Transverse colon (tissue), 4 donors: Measurements from ENCODE around the gene CSNK1A1L. TPM values are rescaled to one million over a fixed set of nuclear protein-coding genes. Genes with fewer than 3 reads are reported as not detected.

Experiments used
- DNase-seq: peaks from one replicate; pipeline ENCODE4 v3.0.0-alpha.2; 2019
- H3K27ac ChIP-seq, 4 donors: fragments of 200-600 bp; sonication (generic); 2 replicates each; pipeline ENCODE4 v1.5.1; 2016 to 2018; ENCODE audit warnings: inconsistent platforms in 4 of 4
- H3K27me3 ChIP-seq: fragments of 200-600 bp; sonication (generic); 2 replicates; pipeline ENCODE4 v1.5.1; 2017; ENCODE audit warnings: inconsistent platforms
- H3K36me3 ChIP-seq, 4 donors: fragments of 200-600 bp; sonication (generic); 2 replicates each; pipeline ENCODE4 v1.5.1; 2017 to 2019; ENCODE audit warnings: inconsistent platforms in 4 of 4
- H3K4me1 ChIP-seq, 4 donors: fragments of 200-600 bp; sonication (generic); 2 replicates each; pipeline ENCODE4 v1.5.1; 2017 to 2020; ENCODE audit warnings: inconsistent platforms in 4 of 4
- H3K4me3 ChIP-seq, 4 donors: fragments of 200-600 bp; sonication (generic); 1 replicate in 1 of 4; 2 replicates in 3 of 4; pipeline versions ENCODE4 v1.5.1 to v1.6.1; 2017 to 2019; ENCODE audit warnings: inconsistent platforms in 4 of 4
- H3K9me3 ChIP-seq, 2 donors: fragments of 200-600 bp; sonication (generic); 2 replicates each; pipeline ENCODE4 v1.5.1; 2017 to 2019; ENCODE audit warnings: inconsistent platforms in 2 of 2
- CTCF ChIP-seq, 5 experiments: fragments of 200-600 bp in 3 of 5; fragments of 450-650 bp in 2 of 5; sonication (generic) in 3 of 5; IDR thresholded peaks; 1 replicate in 2 of 5; 2 replicates in 3 of 5; pipeline ENCODE4 v1.5.1; 2016 to 2017; ENCODE audit warnings: antibody characterized with exemption in 5 of 5, inconsistent platforms in 3 of 5, mild to moderate bottlenecking in 2 of 5, moderate library complexity in 1 of 5
- EP300 ChIP-seq: sonication (generic); formaldehyde crosslinking; IDR thresholded peaks from one replicate; pipeline ENCODE4 v1.6.1; 2017; ENCODE audit warnings: antibody characterized with exemption, low read depth
- POLR2A ChIP-seq: fragments of 450-650 bp; IDR thresholded peaks from one replicate; pipeline ENCODE4 v1.6.1; 2016; ENCODE audit warnings: antibody characterized with exemption, mild to moderate bottlenecking, moderate library complexity
- POLR2AphosphoS5 ChIP-seq, 3 donors: sonication (generic); formaldehyde crosslinking; IDR thresholded peaks; one replicate each; pipeline ENCODE4 v1.6.1; 2016; ENCODE audit warnings: antibody characterized with exemption in 3 of 3
- WGBS, 2 donors: methylation state at CpG; one replicate each; pipeline ENCODE4 v1.1.5; 2018; ENCODE audit warnings: low coverage in 1 of 2; 5-methylcytosine and 5-hydroxymethylcytosine counted together
- in situ Hi-C, 4 donors: fragments of 200-750 bp; cut with MboI; loops; one replicate each; pipeline versions ENCODE4 v1.15.0 to v1.15.1; 2017; ENCODE audit warnings: low sequenced_read_pairs in 3 of 4, low pct_ligation_motif_present in 1 of 4, low pct_unique_long_range_greater_than_20kb in 1 of 4
- intact Hi-C: fragments of 100-400 bp; cut with DNase I; formaldehyde crosslinking; loops from one replicate; pipeline ENCODE4 v1.15.1; 2023; ENCODE audit warnings: low total_unique reads
- total RNA-seq, 4 donors: library from RNA; depleted of rRNA; stranded (reverse); fragments of >200 nt; gene quantifications; one replicate each; pipeline ENCODE4 v1.1.0, GENCODE V29; 2016

Gene CSNK1A1L
- total RNA-seq, 4 donors from 2014 or later, result not detected

- 9 to 29% methylated on average over 1 of the region's 1 CpG for WGBS, 2 donors
- Histone ChIP-seq H3K27ac (no peak overlapping the region), H3K9me3 (no peaks in the 10 kb centered on the region), H3K27me3 (no peaks in the 10 kb centered on the region), H3K4me1 (no peaks in the 10 kb centered on the region), H3K4me3 (no peak overlapping the region), H3K36me3 (no peaks in the 10 kb centered on the region)
- DNase-seq, result no peak
- intact Hi-C loops, result no loop called here
- TF ChIP-seq CTCF (IDR thresholded peaks at IDR 0.05), result no peak
- no peak for TF ChIP-seq EP300
- TF ChIP-seq POLR2AphosphoS5 (IDR thresholded peaks at IDR 0.05), result no peak
- TF ChIP-seq POLR2A, result no peak
- in situ Hi-C loops, result loop anchor here in 1 of 4 donors (25.0 kb wide), 1 partner anchor 418 kb away; no protein-coding TSS in a partner anchor
Observed at GRCh38 chr13:37143911-37144310, 38.4 kb upstream of the CSNK1A1L start.

GRCh38 chr13:37142877-37143276 lies 37.4 kb upstream of the CSNK1A1L start:
- TF ChIP-seq POLR2A (no peak), EP300 (no peak), POLR2AphosphoS5 (IDR thresholded peaks at IDR 0.05) (no peak), CTCF (IDR thresholded peaks at IDR 0.05) (no peak)
- Histone ChIP-seq H3K9me3 (no peaks in the 10 kb centered on the region), H3K27me3 (no peaks in the 10 kb centered on the region), H3K4me3 (no peak overlapping the region), H3K27ac (no peak overlapping the region), H3K4me1 (no peaks in the 10 kb centered on the region), H3K36me3 (no peaks in the 10 kb centered on the region)
- in situ Hi-C loops, result loop anchor here in 1 of 4 donors (25.0 kb wide), 1 partner anchor 419 kb away; no protein-coding TSS in a partner anchor
- intact Hi-C loops, result no loop called here
- WGBS, 2 donors, result 81 to 100% methylated on average over 1 of the region's 1 CpG
- no peak for DNase-seq

GRCh38 chr13:37141011-37141410 lies 35.5 kb upstream of the CSNK1A1L start:
- TF ChIP-seq EP300, result no peak
- no peak for TF ChIP-seq POLR2A
- TF ChIP-seq POLR2AphosphoS5 (IDR thresholded peaks at IDR 0.05), result no peak
- TF ChIP-seq CTCF (IDR thresholded peaks at IDR 0.05), result no peak
- 59% methylated on average over 1 of the region's 1 CpG; no CpG with 5 or more reads in 1 of the 2 donors for WGBS, 2 donors
- intact Hi-C loops, result no loop called here

DNA sequence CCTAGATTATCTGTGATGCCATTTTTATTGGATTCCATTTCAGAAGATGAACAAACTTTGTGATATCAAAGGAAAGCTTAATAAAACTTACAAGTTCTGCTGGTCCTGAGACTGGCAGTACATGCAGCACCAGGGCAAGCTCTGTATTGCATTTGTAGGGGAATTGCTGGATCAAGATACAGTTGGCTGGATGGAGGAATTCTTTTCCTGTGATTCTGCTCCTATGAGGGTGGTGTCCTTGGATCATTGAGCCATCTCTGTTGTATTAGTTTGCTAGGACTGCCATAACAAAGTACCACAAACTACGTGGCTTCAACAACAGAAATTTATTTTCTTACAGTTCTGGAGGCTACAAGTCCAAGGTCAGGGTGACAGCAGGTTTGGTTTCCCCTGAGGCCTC lies 33.9 kb upstream of the CSNK1A1L start:
- in situ Hi-C loops, result loop anchor here in 1 of 4 donors (25.0 kb wide), 1 partner anchor 423 kb away; no protein-coding TSS in a partner anchor
- 60% methylated on average over 1 of the region's 1 CpG; no CpG with 5 or more reads in 1 of the 2 donors for WGBS, 2 donors
- H3K36me3 ChIP-seq, result no peaks in the 10 kb centered on the region
- intact Hi-C loops, result no loop called here
- TF ChIP-seq CTCF (IDR thresholded peaks at IDR 0.05), result no peak
- H3K27ac ChIP-seq, result no peak overlapping the region
- no peaks in the 10 kb centered on the region for H3K27me3 ChIP-seq
- no peak overlapping the region for H3K4me3 ChIP-seq
- no peaks in the 10 kb centered on the region for H3K4me1 ChIP-seq
- H3K9me3 ChIP-seq, result no peaks in the 10 kb centered on the region
- no peak for DNase-seq

More at GRCh38 chr13:37141011-37141410, 35.5 kb upstream of the CSNK1A1L start:
- Histone ChIP-seq H3K9me3 (no peaks in the 10 kb centered on the region), H3K4me3 (no peak overlapping the region), H3K36me3 (no peaks in the 10 kb centered on the region), H3K4me1 (no peaks in the 10 kb centered on the region), H3K27me3 (no peaks in the 10 kb centered on the region), H3K27ac (no peak overlapping the region)
- in situ Hi-C loops, result loop anchor here in 1 of 4 donors (25.0 kb wide), 1 partner anchor 421 kb away; no protein-coding TSS in a partner anchor
- DNase-seq, result no peak
